GM21576 (cell line): ENCODE data around the gene GALNS.
A peak's percentile ranks its signal among the peaks of the same experiment; 100 is the strongest.
"Not testable (repeated sequence)": the region's sequence is repeated elsewhere in the genome, so short reads cannot be mapped to it uniquely, and the experiment has no call there.

Experiments
- ATAC-seq: cut with Tn5 transposase; IDR thresholded peaks from one replicate; pipeline ENCODE4 v1.9.1; 2021; ENCODE audit warnings: mild to moderate bottlenecking, moderate library complexity; ENCODE audit not compliant: unreplicated experiment

Gene GALNS

DNA sequence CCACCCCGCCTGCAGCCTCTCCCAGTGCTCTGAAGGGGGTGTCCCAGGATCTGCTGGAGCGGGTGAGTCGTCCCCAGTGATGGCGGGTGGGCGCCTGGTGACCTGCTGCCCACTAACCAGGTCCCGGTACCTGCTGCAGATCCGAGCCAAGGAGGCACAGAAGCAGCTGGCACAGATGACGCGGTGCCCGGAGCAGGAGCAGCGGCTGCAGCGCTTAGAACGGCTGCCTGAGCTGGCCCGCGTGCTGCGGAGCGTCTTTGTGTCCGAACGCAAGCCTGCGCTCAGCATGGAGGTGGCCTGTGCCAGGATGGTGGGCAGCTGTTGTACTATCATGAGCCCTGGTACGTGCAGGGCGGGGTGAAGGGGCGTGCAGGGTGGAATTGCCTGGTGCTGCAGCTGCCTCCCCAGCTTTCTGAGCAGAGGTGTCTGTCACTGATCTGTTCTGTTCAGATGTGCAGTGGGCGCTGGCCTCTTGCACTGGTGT lies 49.6 kb downstream of the GALNS start:
- no peak for ATAC-seq

DNA sequence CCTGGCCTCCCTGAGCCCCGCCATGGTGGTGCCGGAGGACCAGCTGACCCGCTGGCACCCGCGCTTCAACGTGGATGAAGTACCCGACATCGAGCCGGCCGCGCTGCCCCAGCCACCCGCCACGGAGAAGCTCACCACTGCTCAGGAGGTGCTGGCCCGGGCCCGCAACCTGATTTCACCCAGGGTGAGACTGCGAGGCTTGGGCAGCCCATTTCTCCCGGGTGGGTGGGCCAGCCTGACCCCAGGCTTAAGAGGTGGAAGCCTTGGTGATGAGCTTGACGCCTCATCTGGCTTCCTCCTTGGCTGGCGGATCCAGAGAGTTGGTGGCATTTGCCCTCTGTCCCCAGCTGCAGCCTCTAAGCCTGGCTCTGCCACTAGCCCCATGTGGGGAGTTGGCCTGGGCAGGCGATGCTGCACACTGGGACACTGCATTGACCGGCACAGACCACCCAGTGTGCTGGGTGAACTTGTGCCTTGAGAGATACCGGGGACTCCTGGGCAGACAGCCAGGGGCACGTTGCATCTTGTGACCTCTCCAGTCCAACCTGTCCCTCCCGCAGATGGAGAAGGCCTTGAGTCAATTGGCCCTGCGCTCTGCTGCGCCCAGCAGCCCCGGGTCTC lies 50.1 kb downstream of the GALNS start:
- ATAC-seq = no peak

DNA sequence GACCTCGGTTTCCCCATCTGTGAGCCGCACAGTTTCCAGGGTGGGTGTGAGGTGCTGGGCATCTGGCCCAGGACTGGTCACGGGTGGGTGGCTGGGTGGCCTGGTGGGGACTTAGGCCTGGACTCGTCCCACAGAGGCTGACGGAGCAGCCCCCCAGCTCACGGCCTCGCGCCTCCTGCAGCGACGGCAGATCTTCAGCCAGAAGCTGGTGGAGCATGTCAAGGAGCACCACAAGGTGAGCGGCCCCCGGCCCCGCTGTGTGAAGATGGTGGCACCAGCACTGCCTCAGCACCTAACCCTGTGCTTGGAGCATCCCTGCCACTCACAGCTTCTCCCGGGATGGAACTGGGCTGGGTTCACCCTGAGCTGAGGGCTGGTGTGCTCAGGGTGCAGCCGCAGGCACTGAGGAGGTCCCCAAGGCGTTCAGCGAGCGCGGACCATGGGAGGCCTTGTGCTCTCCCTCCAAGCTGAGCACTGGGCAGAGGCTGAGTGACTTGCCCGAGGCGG lies 50.8 kb downstream of the GALNS start:
- no peak for ATAC-seq

DNA sequence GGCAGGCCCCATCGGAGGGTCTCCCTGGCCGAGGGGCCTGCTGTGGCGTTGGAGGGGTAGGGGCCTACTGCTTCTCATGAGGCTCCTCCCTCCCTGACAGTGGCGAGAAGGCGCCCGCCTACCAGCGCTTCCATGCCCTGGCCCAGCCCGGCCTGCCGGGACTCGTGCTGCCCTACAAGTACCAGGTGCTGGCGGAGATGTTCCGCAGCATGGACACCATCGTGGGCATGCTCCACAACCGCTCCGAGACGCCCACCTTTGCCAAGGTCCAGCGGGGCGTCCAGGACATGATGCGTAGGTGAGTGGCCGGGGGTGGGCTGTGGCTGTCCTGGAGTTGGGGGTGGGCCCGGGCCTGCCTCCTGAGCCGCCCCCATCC lies 51.4 kb downstream of the GALNS start:
- no peak for ATAC-seq

DNA sequence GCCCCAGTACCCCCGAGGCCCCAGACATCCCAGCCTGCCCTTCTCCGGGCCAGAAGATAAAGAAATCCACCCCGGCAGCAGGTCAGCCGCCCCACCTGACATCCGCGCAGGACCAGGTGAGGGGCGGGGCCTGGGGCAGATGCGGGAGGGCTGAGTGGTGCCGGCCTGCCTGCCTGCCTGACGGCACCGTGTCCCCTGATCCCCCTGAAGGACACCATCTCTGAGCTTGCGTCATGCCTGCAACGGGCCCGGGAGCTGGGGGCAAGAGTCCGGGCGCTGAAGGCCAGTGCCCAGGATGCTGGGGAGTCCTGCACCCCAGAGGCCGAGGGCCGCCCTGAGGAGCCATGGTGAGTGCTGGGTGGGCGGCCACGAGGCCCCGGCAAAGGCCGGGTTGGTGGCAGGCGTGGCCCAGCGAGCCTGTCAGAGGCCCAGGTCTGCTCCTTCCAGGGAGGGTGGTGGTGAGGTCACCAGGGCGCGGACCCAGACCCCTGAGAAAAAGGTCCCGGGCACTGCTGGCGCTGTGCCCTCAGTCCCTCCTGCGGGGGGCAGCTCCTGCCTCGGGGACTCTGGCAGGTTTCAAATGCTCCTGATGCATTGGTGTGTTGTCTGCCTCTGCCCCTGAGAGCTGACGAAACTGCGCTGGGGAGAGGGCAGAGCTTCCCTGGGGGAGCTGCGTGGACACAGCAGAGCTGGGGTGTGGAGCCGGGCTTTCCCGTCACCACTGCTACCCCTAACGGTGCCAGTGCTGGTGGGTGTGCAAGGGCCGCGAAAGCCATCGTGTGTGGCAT lies 52.0 kb downstream of the GALNS start:
- ATAC-seq = no peak

DNA sequence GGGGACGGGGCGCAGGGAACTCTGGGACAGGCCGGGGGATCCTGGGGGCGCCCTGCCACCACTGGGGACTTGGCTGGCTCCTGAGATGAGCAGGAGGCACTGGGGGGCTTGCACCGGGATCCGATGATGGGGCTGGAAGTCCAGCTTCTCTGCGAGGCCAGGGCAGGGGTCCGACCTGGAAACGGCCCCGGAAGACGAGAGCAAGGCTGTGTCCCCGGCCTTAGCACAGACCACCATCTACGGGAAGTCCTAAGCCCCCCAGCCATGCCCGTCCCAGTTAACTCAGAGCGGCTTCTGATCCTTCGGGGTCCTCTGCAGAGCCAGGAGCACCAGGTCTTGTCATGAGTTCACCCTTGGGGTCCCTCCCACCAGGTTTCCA lies 52.6 kb downstream of the GALNS start:
- no peak for ATAC-seq

DNA sequence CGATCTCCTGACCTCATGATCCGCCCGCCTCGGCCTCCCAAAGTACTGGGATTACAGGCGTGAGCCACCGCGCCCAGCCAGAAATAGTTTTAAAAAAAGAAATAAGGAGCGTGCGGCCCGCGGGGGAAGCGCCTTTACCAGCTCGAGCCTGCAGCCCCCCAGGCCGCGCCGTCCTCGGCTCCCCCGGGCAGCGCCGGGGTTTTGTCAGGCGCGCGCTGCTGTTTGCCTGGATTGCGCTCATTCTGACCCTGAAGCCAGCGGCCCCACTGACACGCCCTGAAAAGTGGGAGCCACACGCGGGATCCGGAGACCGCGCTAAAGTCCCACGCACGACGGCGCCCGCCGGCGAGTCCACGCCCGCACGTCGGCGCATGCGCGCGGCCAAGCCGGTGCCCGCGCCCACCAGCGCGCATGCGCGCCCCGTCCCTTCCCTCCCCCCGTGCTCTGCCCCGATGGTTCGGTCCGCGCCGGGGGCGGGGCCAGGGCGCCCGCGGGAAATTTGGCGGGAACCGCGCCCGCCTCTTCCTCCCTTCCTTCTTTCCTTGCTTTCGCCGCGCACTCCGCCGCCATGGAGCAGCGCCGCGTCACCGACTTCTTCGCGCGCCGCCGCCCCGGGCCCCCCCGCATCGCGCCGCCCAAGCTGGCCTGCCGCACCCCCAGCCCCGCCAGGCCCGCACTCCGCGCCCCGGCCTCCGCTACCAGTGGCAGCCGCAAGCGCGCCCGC lies 53.3 kb downstream of the GALNS start, which contains the start of gene CDT1:
CDT1 (plus strand) TSS at position 526 of the 724 bp plus-strand sequence; CDS start at position 569, 43 bp downstream.
- peak; percentile 48 for ATAC-seq

DNA sequence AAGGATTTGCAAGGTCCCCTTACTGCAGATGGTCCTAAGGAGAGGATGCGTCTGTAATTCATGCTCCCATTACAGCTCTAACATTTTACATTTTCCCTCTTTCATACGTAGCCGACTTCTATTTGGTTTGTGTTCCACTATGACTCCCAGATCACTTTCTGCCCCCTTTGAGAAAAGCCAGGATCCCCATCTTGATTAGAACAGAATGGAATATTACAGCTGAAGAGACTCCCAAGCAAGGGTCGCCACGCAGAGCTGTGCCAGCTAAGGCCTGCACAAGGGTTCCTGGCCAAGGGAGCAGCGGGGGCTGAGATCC lies 56.5 kb downstream of the GALNS start:
- no peak for ATAC-seq

DNA sequence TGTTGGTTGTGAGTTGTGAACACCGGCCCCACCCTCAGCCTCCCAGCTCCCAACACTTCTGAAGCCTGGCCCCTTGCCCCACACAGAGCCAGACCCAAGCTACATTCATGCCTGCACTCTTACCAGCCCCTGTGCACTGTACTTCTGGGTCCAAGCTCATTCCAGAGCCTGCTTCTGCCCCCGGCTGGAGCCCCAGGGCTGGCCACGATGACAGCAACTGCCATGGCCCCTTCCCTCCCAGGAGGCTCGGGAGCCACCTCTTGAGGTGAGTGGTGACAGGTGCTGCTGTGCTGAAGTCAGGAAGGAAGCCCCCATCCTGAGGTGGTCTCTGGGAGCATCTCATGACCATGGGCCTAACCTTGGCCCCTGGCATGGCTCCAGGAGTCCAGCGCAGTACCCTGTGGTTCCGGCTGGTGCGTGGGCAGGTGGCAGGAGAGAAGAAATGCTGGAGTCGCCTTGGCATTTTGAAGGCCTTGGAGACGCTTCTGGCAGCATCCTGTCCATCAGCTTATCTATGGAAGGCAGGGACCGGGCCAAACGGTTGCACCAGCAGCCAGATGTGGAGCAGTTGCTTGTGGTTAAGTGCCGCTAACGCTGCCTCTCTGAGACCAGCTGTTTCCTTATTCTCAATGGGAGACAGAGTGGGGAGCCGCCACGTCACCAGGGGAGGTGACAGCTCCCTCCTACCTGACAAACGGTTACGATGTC lies 57.0 kb downstream of the GALNS start:
- no peak for ATAC-seq

DNA sequence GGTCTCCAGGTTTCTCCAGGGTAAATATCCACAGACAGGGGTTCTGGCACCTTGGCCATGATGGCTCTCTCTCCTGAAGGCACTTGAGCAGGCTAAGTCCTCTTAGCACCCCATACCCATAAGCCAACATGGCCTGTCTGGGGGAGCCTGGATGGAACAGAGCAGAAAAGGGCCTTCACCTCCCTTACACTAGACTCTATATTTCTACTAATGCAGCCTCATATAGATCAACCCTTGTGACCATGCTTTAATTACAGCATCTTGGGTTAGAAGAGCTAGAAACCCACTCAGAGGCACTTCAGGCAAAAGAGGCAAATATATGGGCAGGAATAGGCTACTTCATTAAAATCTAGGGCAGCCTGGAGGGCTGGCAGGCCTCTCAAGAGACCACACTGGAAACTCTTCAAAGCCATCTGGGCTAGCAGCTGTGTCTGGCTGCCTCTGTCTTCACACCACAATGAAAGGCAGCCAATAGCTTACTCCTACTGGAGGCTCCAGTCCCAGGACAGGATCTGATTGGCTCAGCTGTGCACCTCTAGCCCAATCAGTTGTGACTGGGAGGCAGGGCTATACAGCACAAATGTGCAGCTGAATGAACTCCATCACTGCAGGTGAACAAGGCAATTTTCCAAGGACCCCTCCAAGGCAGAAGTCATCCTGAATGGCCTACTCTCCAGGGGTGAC lies 57.8 kb downstream of the GALNS start:
- no peak for ATAC-seq

DNA sequence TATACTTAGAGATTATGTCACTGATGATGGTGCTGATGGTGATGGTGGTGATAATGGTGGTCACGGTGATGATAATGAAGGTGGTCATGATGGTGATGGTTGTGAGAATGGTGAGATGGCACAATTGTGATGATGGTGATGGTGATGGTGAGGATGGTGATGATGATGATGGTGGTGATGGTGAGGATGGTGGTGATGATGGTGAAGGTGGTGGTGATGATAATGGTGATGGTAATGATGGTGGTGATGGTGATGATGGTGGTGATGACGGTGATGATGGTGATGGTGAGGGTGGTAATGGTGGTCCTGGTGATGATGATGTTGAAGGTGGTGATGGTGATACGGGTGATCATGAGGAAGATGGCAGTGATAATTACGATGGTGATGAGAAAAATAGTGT lies 58.7 kb downstream of the GALNS start:
- no peak for ATAC-seq

DNA sequence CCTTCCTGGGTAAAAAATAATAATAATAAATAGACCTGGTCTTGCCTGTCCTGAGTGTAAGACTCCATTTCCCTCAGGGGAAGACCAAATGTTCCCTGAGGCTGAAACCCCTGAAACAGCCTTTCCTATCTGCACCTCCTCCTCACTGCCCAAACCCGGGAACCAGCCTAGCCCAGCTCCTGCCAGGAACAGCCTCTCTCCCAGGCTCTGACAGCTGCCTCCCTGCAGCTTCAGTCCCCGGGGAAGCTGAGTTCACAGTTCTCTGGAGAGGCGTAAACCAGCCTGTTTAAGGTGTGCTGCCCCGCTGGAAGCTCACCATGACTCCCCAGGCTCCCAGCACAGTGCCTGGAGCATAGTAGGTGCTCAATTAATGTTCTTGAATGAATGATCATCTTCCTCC lies 60.5 kb downstream of the GALNS start:
- ATAC-seq = no peak

DNA sequence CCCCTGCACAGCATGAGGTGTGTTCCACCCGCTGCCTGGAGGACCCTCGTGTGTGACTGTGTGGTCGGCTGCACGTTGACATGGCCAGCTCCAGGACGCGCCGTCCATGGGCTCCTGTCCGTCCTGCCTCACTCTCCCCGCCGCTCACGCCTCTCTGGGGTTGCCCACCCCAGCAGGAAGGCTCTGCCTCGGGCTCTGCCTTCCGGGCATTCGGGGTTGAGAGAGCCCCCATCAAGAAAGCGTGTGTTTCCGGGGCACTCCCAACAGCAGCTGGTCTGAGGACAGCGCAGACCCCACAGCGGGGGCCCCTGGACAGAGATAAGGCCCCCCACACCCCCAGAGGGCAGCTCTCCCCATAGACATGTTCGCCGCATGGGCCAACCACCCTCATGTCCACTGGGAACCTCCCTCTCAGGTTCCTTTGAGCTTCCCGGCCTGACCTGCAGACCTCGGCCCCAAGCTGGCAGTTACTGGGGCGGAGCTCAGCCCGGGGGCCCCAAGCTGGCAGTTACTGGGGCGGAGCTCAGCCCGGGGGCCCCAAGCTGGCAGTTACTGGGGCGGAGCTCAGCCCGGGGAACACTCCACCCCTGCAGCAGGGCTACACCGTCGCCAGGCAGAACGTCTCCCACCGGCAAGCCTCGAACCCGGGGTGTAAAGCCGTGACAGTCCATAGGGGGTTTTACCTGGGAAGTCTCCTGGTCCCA lies 63.3 kb downstream of the GALNS start:
- no peak for ATAC-seq

DNA sequence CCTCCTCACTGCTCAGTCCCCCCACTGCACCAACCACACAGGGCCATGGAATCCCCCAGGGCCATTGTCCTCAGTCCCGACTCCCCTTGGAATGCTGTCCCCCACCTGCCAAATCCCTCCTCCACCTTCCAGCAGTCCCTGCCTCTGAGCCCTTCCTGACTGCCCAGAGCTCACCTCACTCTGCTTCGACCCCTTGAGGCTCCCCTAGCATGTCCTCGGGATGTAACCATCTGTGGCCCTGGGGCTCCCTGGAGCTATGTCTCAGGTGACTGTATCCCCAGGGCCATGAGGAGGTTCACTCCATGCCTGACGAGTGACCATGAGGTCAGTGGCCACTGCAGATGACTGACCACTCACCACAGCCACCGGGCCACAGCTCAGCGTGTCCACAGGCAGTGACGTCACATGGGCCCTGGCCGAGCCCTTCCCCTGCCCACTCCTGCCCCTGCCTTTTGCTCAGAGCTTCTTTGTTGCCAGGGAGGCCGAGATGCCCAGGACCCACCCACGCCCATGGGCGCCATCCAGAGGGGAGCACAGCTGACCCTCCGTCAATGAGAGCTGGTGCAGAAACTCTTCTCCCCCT lies 64.0 kb downstream of the GALNS start:
- no peak for ATAC-seq

DNA sequence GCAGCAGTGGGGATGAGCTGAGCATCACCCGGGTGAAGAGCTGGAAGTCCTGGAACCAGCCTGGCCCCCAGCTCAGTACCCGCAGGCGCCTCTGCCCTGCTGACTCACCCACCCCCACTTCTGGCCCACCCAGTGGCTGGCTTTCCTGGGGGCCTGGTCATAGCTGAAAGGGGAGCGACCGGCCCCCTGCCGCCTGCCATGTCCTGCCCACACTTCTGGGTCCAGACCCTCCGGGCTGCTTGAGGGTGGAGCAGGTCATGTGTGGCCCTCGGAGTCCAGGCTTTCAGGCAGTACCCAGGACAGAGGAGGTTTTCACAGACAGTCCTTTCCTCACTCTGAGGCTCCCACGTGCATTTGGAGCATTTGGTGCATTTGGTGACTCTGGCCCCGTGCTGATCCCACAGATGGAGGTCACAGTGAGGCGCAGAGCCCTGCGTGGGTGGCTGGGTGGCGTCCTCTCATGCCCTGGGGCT lies 64.6 kb downstream of the GALNS start:
- ATAC-seq = no peak

DNA sequence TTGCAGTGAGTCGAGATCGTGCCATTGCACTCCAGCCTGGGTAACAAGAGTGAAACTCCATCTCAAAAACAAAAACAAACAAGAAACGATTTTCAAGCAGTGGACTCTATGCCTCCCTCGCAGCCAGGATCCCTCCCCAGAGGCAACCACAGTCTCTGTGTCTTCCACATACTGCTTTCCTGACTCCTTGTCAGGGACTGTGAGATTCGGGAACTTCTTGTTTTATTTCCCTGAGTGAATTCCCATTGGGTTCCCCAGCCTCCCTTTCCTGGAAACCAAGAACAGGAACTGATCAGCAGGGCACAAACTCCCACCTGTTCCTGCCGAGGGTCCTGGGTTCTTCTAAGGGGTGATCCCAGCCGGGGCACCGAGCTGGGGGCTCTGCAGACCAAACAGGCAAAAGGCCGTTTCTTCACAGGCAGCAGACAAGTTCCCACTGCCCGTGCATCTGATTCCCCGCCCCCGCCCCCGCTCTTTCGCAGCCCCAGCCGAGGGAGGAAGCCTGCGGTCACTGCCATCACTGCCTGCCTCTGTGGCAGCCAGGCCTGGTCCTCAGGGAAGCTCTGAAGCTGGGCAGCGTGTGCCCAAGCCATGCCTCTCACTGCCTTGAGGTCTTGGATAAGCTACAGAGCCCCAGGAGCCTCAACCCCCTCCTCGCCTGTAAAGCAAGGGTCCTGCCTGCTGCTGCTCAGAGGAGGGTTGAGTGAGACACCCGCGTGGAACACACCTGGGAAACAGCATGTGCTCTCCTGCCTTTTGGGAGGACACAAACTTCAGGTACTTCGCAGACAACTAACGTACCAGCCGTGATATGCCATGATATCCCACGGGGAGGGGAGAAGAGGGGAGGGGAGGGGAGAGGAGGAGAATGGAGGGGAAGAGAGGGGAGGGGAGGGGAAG lies 66.2 kb downstream of the GALNS start:
- ATAC-seq = no peak

DNA sequence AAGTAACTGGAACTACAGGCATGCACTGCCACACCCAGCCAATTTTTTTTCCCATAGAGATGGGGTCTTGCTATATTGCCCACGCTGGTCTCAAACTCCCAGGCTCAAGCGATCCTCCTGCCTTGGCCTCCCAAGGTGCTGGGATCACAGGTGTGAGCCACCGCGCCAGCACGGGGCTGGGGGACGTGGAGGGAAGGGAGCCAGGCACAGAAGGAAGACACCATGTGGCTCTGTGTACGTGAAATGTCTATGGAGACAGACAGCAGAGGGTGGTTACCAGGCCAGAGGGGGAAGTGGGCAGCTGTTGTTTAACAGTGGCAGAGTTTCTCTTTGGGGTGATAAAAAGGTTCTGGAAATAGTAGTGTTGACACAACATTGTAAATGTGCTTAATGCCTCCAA lies 67.2 kb downstream of the GALNS start:
- no peak for ATAC-seq

DNA sequence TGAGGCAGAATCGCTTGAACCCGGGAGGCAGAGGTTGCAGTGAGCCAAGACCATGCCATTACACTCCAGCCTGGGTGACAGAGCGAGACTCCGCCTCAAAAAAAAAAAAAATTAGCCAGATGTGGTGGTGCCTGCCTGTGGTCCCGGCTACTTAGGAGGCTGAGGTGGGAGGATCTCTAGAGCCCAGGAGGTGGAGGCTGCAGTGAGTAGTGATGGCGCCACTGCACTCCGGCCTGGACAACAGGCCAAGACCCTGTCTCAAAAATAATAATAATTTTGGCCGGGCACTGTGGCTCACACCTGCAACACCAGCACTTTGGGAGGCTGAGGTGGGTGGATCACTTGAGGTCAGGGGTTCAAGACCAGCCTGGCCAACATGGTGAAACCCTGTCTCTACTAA lies 68.0 kb downstream of the GALNS start:
- not testable (repeated sequence) for ATAC-seq
